Esophagus squamous epithelium (tissue), 5 donors: ENCODE data around the gene GPR137B. TPM values are rescaled to one million over a fixed set of nuclear protein-coding genes. Genes with fewer than 3 reads are reported as not detected.

Source experiments
- DNase-seq: peaks from one replicate; lab custom pipeline; 2025; lab: John Stamatoyannopoulos, UW
- H3K27ac ChIP-seq, 4 donors: fragments of 200-600 bp; sonication (generic); one replicate each; pipeline ENCODE4 v1.5.1; 2016 to 2019; ENCODE audit warnings: mild to moderate bottlenecking in 1 of 4
- H3K27me3 ChIP-seq, 4 donors: fragments of 200-600 bp; sonication (generic); 1 replicate in 3 of 4; 2 replicates in 1 of 4; pipeline versions ENCODE4 v1.5.1 to v1.6.0; 2017 to 2021; ENCODE audit warnings: antibody characterized with exemption in 1 of 4
- H3K36me3 ChIP-seq, 3 donors: fragments of 200-600 bp; sonication (generic); one replicate each; pipeline ENCODE4 v1.5.1; 2016 to 2019
- H3K4me1 ChIP-seq, 3 donors: fragments of 200-600 bp; sonication (generic); one replicate each; pipeline ENCODE4 v1.5.1; 2017 to 2019
- H3K4me3 ChIP-seq, 4 donors: fragments of 200-600 bp; sonication (generic); 1 replicate in 3 of 4; 2 replicates in 1 of 4; pipeline ENCODE4 v1.5.1; 2016 to 2019; ENCODE audit warnings: mild to moderate bottlenecking in 2 of 4, moderate library complexity in 1 of 4
- H3K9me3 ChIP-seq, 3 donors: fragments of 200-600 bp; sonication (generic); one replicate each; pipeline ENCODE4 v1.5.1; 2016 to 2019
- POLR2A ChIP-seq, 4 donors: fragments of 450-650 bp; IDR thresholded peaks; one replicate each; pipeline ENCODE4 v1.6.1; 2017; ENCODE audit warnings: antibody characterized with exemption in 4 of 4, mild to moderate bottlenecking in 4 of 4, moderate library complexity in 3 of 4
- WGBS, 2 donors: methylation state at CpG; one replicate each; pipeline ENCODE4 v1.1.5; 2018; 5-methylcytosine and 5-hydroxymethylcytosine counted together
- intact Hi-C: fragments of 100-400 bp; cut with DNase I; formaldehyde crosslinking; loops from one replicate; pipeline ENCODE4 v1.15.0; 2022
- total RNA-seq, 4 donors: library from RNA; depleted of rRNA; stranded (reverse); fragments of >200 nt; gene quantifications; one replicate each; pipeline ENCODE4 v1.1.0, GENCODE V29; 2016
- TF ChIP-seq, protein P1 (sequence below), 6 experiments: fragments of 450-650 bp in 4 of 6; fragments of 200-600 bp in 2 of 6; sonication (generic) in 2 of 6; IDR thresholded peaks; one replicate each; pipeline ENCODE4 v1.5.1; 2016 to 2019; ENCODE audit warnings: antibody characterized with exemption in 6 of 6, mild to moderate bottlenecking in 4 of 6, moderate library complexity in 4 of 6
- donor health status: DM: yes; HTN: yes; CAD: no.

Gene GPR137B
- total RNA-seq, 4 donors from 2014 or later: 3.6 to 16.0 (median 7.4) TPM

DNA sequence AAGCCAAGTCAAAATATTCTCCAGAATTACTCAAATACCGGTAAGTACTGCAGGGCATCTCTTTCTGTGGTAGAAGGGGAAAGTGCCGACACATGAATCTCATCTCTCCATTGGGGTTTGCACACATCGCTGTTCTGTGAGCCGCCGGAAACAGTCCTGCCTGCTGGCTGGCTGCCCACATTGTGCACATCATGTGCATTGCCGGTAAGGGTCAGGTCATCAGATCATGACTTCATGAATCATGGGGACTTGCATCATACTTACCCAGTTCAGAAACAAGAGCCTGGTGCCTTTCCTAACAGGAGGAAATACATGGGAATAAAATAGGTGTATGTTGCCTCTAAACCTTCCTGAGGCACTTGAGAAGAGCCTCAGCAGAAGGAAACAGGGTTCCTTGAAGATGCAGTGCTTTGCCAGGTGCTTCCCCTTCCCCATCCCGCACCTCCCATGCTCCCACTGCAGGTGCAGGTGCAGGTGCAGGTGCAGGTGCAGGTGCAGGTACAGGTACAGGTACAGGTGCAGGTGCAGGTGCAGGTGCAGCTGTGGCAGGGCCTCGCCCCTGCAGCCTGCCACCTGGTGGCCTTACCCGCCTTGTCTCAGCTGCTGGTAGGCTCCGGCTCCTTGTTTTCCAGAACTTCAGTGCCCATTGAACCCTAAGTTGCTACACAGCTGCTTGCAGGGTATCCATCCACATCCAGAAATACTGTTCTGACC is 26.5 kb downstream of the GPR137B start:
- intact Hi-C loops: no loop called here
- Histone ChIP-seq H3K27me3 (no peaks in the 10 kb centered on the region), H3K4me3 (no peak overlapping the region), H3K27ac (no peak overlapping the region), H3K4me1 (peaks cover 0 to 9% (median 0%) of the 10 kb centered on the region in 3 donors), H3K36me3 (no peaks in the 10 kb centered on the region), H3K9me3 (no peaks in the 10 kb centered on the region)
- no peak for DNase-seq
- no peak for TF ChIP-seq POLR2A (IDR thresholded peaks at IDR 0.05)
- TF ChIP-seq, protein P1, sequence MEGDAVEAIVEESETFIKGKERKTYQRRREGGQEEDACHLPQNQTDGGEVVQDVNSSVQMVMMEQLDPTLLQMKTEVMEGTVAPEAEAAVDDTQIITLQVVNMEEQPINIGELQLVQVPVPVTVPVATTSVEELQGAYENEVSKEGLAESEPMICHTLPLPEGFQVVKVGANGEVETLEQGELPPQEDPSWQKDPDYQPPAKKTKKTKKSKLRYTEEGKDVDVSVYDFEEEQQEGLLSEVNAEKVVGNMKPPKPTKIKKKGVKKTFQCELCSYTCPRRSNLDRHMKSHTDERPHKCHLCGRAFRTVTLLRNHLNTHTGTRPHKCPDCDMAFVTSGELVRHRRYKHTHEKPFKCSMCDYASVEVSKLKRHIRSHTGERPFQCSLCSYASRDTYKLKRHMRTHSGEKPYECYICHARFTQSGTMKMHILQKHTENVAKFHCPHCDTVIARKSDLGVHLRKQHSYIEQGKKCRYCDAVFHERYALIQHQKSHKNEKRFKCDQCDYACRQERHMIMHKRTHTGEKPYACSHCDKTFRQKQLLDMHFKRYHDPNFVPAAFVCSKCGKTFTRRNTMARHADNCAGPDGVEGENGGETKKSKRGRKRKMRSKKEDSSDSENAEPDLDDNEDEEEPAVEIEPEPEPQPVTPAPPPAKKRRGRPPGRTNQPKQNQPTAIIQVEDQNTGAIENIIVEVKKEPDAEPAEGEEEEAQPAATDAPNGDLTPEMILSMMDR (IDR thresholded peaks at IDR 0.05): peak in 4 of 6 experiments; percentile 7 to 46 (median 16)
- WGBS, 2 donors: 81 to 83% methylated on average over 7 to 8 of the region's 10 CpGs

DNA sequence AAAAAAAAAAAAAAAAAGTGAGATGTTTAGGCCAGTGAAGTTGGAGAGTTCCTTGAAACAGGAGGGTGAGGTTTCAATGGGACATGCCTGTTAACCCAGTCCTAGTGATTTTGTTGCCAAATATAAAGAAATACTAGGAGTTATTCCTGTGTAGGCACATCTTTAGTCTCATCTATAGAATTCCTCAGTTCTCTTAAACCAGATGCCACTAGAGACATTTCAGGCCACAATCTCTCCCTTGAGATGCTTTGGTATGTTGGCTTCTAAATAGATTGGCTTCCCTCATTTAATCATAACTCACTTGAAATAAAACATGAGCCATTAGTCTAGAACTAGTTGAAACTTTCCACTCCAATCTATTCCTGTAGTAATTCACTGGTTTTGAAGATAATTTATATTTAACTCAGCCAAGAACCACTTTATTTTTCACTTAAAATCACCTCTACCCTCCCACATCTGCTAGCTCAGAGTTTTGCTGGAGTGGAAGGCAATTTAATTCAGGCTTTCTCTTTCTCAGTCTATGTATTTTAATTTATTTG is 29.8 kb downstream of the GPR137B start:
- Histone ChIP-seq H3K27me3 (no peaks in the 10 kb centered on the region), H3K9me3 (no peaks in the 10 kb centered on the region), H3K27ac (no peak overlapping the region), H3K4me3 (no peak overlapping the region), H3K4me1 (peaks cover 0 to 9% (median 0%) of the 10 kb centered on the region in 3 donors), H3K36me3 (no peaks in the 10 kb centered on the region)
- no peak for DNase-seq
- intact Hi-C loops: no loop called here
- no peak for TF ChIP-seq POLR2A (IDR thresholded peaks at IDR 0.05)
- TF ChIP-seq, protein P1 (IDR thresholded peaks at IDR 0.05): no peak

DNA sequence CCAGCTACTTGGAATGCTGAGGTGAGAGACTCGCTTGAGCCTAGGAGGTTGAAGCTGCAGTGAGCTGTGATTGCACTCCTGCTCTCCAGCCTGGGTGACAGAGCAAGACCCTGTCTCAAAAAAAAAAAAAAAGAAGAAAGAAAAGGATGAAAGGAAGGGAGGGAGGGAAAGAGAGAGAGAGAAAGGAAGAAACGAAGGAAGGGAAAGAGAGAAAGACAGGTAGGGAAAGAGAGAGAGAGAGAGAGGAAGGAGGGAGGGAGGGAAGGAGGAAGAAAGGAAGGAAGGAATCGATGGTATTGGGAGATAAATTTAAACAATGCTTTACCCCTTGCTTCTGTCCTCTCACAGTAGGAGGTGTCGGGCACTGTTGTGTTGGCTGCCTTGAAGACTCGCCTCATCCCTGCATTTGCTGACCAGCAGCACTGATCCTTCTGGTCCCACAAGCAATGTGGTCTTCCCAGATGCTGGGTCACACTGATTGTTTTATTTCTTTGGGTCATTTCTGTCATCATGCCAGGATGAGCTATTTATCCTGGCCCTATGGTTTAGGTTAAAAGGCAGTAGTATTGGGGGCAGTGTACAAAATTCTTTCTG is 30.9 kb downstream of the GPR137B start:
- WGBS, 2 donors: 72 to 76% methylated on average over 4 to 5 of the region's 5 CpGs
- Histone ChIP-seq H3K4me3 (no peak overlapping the region), H3K27ac (no peak overlapping the region), H3K36me3 (no peaks in the 10 kb centered on the region), H3K27me3 (no peaks in the 10 kb centered on the region), H3K9me3 (no peaks in the 10 kb centered on the region), H3K4me1 (peaks cover 0 to 9% (median 0%) of the 10 kb centered on the region in 3 donors)
- no peak for DNase-seq
- TF ChIP-seq, protein P1 (IDR thresholded peaks at IDR 0.05): no peak
- no peak for TF ChIP-seq POLR2A (IDR thresholded peaks at IDR 0.05)
- intact Hi-C loops: no loop called here

DNA sequence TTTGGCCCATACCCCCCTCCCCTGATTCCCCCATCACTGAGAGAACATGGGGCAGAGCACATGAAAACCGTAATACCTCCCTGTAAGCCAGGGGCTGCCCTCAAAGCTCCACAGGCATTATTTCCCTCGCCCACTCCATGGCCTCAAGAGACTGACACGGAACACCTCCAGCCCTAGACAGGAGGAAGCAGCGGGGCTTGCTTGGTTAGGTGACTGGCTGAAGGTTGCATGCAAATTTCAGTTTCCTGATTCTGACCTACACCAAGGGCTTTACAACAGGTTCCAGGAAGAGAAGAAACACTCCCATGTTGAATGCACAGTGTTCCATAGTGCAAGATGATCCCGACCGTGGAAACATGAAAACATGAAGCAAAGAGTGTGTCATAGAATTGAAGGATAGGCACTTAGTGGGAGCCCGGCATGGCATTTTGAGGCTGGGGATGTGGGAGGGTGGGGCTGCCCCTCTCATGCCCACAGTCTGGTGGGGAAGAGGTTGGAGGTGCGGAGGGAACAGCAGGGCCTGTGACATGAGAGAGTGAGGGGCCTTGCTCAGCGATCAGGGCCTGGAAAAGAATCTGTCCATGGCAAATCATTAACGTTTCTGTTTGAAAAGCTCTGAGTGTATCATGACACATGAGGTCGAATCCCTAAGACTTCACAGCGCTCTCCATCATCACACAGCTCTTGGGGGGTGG is 33.5 kb downstream of the GPR137B start:
- no peaks in the 10 kb centered on the region for H3K9me3 ChIP-seq
- TF ChIP-seq, protein P1 (IDR thresholded peaks at IDR 0.05): no peak
- TF ChIP-seq POLR2A (IDR thresholded peaks at IDR 0.05): no peak
- H3K27me3 ChIP-seq: no peaks in the 10 kb centered on the region
- H3K36me3 ChIP-seq: peaks cover 0 to 16% (median 0%) of the 10 kb centered on the region in 3 donors
- intact Hi-C loops: no loop called here
- no peak overlapping the region for H3K4me3 ChIP-seq
- WGBS, 2 donors: 78 to 82% methylated on average over 10 of the region's 12 CpGs
- H3K27ac ChIP-seq: no peak overlapping the region
- H3K4me1 ChIP-seq: no peaks in the 10 kb centered on the region
- no peak for DNase-seq
